GM12878 (cell line): ENCODE data around the gene NFE2L1. TPM values are rescaled to one million over a fixed set of nuclear protein-coding genes. Genes with fewer than 3 reads are reported as not detected.

Experiments
- ATAC-seq: fragments of 200-7000 bp; cut with Tn5 transposase; 3 replicates; pipeline ENCODE4 v1.9.1; 2020; ENCODE audit warnings: mild to moderate bottlenecking, moderate library complexity
- BruUV-seq: library from RNA; stranded (reverse); fragments of 400-500 nt; replicated peaks from 2 replicates; lab custom pipeline; 2021; lab: Mats Ljungman, UMichigan
- CTCF ChIA-PET: fragments of 300-600 bp; sonication (Branson Sonifier 250); formaldehyde crosslinking; extraction: SDS; loops from one replicate; lab custom pipeline; 2021; ENCODE audit warnings: inconsistent platforms; lab: Yijun Ruan, JAX
- POLR2A ChIA-PET: fragments of 350-600 bp; formaldehyde crosslinking; extraction: SDS; loops from one replicate; lab custom pipeline; 2021; ENCODE audit warnings: inconsistent platforms; lab: Charles Lee
- RAD21 ChIA-PET: fragments of 300-600 bp; sonication (Branson Sonifier 250); formaldehyde crosslinking; loops from one replicate; lab custom pipeline; 2023; ENCODE audit warnings: antibody characterized with exemption; ENCODE audit not compliant: unreplicated experiment; lab: Charles Lee
- SMC1A ChIA-PET: fragments of 300-600 bp; sonication (Branson Sonifier 250); formaldehyde crosslinking; loops from one replicate; lab custom pipeline; 2023; ENCODE audit not compliant: unreplicated experiment, uncharacterized antibody; lab: Charles Lee
- DNase-seq: peaks from one replicate; pipeline ENCODE4 v3.0.0-alpha.2; 2011; ENCODE audit warnings: low read depth, low spot score
- FAIRE-seq: peaks from 3 replicates; lab custom pipeline; 2011; peaks lifted over from hg19 to GRCh38; lab: Jason Lieb, UNC
- H2AFZ ChIP-seq: 2 replicates; pipeline ENCODE4 v1.6.0; 2011; ENCODE audit warnings: low read depth, low read length, control low read depth; ENCODE audit not compliant: control insufficient read depth
- H3K27ac ChIP-seq: 2 replicates; pipeline ENCODE4 v1.5.1; 2011; ENCODE audit warnings: control low read depth; ENCODE audit not compliant: control insufficient read depth, insufficient read depth
- H3K27me3 ChIP-seq, 2 experiments: replicated peaks in 1 of 2; 2 replicates each; pipeline versions ENCODE4 v1.6.0 to v1.6.1; 2011; ENCODE audit warnings: low read length in 1 of 2; ENCODE audit not compliant: control insufficient read depth in 2 of 2, insufficient read depth in 2 of 2
- H3K36me3 ChIP-seq, 2 experiments: 2 replicates each; pipeline ENCODE4 v1.5.1; 2011; ENCODE audit warnings: low read length in 1 of 2; ENCODE audit not compliant: control insufficient read depth in 2 of 2, insufficient read depth in 2 of 2
- H3K4me1 ChIP-seq: 2 replicates; pipeline ENCODE4 v1.6.1; 2011; ENCODE audit warnings: mild to moderate bottlenecking, low read length, moderate library complexity, mixed read lengths; ENCODE audit not compliant: control insufficient read depth, insufficient read depth
- H3K4me2 ChIP-seq: 2 replicates; pipeline ENCODE4 v1.6.0; 2011; ENCODE audit warnings: control low read depth; ENCODE audit not compliant: control insufficient read depth, insufficient read depth
- H3K4me3 ChIP-seq: fragments of 200-600 bp; sonication (generic); 2 replicates; pipeline ENCODE4 v1.5.1; 2016
- H3K79me2 ChIP-seq: 2 replicates; pipeline ENCODE4 v1.6.0; 2011; ENCODE audit warnings: low read length; ENCODE audit not compliant: control insufficient read depth, insufficient read depth
- H3K9ac ChIP-seq: 2 replicates; pipeline ENCODE4 v1.8.0; 2011; ENCODE audit warnings: low read length, control low read depth, mixed read lengths; ENCODE audit not compliant: control insufficient read depth, insufficient read depth
- H3K9me3 ChIP-seq: replicated peaks from 3 replicates; pipeline ENCODE4 v1.5.1; 2011; ENCODE audit warnings: mild to moderate bottlenecking, low read length; ENCODE audit not compliant: control insufficient read depth, insufficient read depth
- H4K20me1 ChIP-seq: 2 replicates; pipeline ENCODE4 v1.6.0; 2011; ENCODE audit not compliant: control insufficient read depth, insufficient read depth
- CEBPB ChIP-seq, 2 experiments: fragments of 150-350 bp in 1 of 2; IDR thresholded peaks; 2 replicates each; pipeline ENCODE4 v1.6.1; 2012 to 2014; ENCODE audit warnings: low read depth in 2 of 2, low read length in 2 of 2, borderline replicate concordance in 1 of 2, inconsistent platforms in 1 of 2
- CREM ChIP-seq: IDR thresholded peaks from 2 replicates; pipeline ENCODE4 v1.6.1; 2014; ENCODE audit warnings: antibody characterized with exemption, low read depth
- EP300 ChIP-seq, 2 experiments: fragments of 150-350 bp in 1 of 2; IDR thresholded peaks; 2 replicates each; pipeline ENCODE4 v1.6.1; 2011 to 2012; ENCODE audit warnings: low read depth in 2 of 2, low read length in 2 of 2, borderline replicate concordance in 1 of 2, improper control_type of control experiment in 1 of 2, inconsistent platforms in 1 of 2; ENCODE audit not compliant: control insufficient read depth in 1 of 2
- FOXK2 ChIP-seq: fragments of 450-650 bp; IDR thresholded peaks from 2 replicates; pipeline ENCODE4 v1.6.1; 2017; ENCODE audit warnings: mild to moderate bottlenecking, moderate library complexity
- GATAD2B ChIP-seq: fragments of 450-650 bp; conservative IDR thresholded peaks from 2 replicates; pipeline ENCODE4 v1.6.1; 2017; ENCODE audit warnings: low read depth, mild to moderate bottlenecking, moderate library complexity
- HCFC1 ChIP-seq: fragments of 150-350 bp; IDR thresholded peaks from 2 replicates; pipeline ENCODE4 v1.6.1; 2014; ENCODE audit warnings: low read length
- HDGF ChIP-seq: fragments of 450-650 bp; IDR thresholded peaks from 2 replicates; pipeline ENCODE4 v1.6.1; 2016; ENCODE audit warnings: antibody characterized with exemption
- NBN ChIP-seq: fragments of 450-650 bp; IDR thresholded peaks from 2 replicates; pipeline ENCODE4 v1.6.1; 2016
- PBX3 ChIP-seq: IDR thresholded peaks from 2 replicates; pipeline ENCODE4 v1.6.1; 2011; ENCODE audit warnings: mild to moderate bottlenecking, low read depth, low read length, moderate library complexity; ENCODE audit not compliant: insufficient replicate concordance
- SMAD5 ChIP-seq: IDR thresholded peaks from 2 replicates; pipeline ENCODE4 v1.6.1; 2016; ENCODE audit warnings: antibody characterized with exemption, low read depth
- SPI1 ChIP-seq: IDR thresholded peaks from 2 replicates; pipeline ENCODE4 v1.6.1; 2011; ENCODE audit warnings: low read depth, mild to moderate bottlenecking, low read length, moderate library complexity, borderline replicate concordance; ENCODE audit not compliant: insufficient read depth
- SREBF1 ChIP-seq: IDR thresholded peaks from 2 replicates; pipeline ENCODE4 v1.6.1; 2012; ENCODE audit warnings: mild to moderate bottlenecking, low read length
- TCF12 ChIP-seq: IDR thresholded peaks from 2 replicates; pipeline ENCODE4 v1.6.1; 2011; ENCODE audit warnings: low read depth, mild to moderate bottlenecking, low read length
- TCF3 ChIP-seq: IDR thresholded peaks from 2 replicates; pipeline ENCODE4 v1.6.1; 2012; ENCODE audit warnings: low read depth, mild to moderate bottlenecking, low read length, borderline replicate concordance; ENCODE audit not compliant: insufficient read depth
- ZNF384 ChIP-seq: IDR thresholded peaks from 2 replicates; pipeline ENCODE4 v1.6.1; 2012; ENCODE audit warnings: low read depth, mild to moderate bottlenecking, low read length, improper control_type of control experiment, borderline replicate concordance
- WGBS: methylation state at CpG from one replicate; pipeline ENCODE4 v1.1.6; 2016; ENCODE audit warnings: low lambda C conversion rate; ENCODE audit not compliant: insufficient replicate concordance, insufficient coverage; ENCODE audit errors: missing lambda C conversion rate; 5-methylcytosine and 5-hydroxymethylcytosine counted together
- in situ Hi-C: fragments of 300-500 bp; cut with MboI; formaldehyde crosslinking; loops from 9 replicates; pipeline ENCODE4 v1.14.3; 2018; ENCODE audit warnings: mixed read lengths
- intact Hi-C: fragments of 100-400 bp; cut with micrococcal nuclease; formaldehyde crosslinking; loops from one replicate; pipeline ENCODE4 v1.14.2; 2022; ENCODE audit not compliant: unreplicated experiment
- polyA plus RNA-seq, 11 experiments: library from polyadenylated mRNA; depleted of rRNA in 4 of 11; unstranded in 6 of 11; stranded (reverse) in 5 of 11; fragments of >200 nt; fragmentation: Nextera tagmentation in 4 of 11; fragmentation: Illumina TruSeq in 1 of 11; extraction: Ambion mirVana in 4 of 11; extraction: Trizol in 1 of 11; gene quantifications; 1 replicate in 1 of 11; 2 replicates in 10 of 11; pipeline versions ENCODE4 v1.2.1 to v1.2.3, GENCODE V29; 2011 to 2016; ENCODE audit warnings: inconsistent platforms in 2 of 11, missing spikeins in 2 of 11, low read depth in 1 of 11
- total RNA-seq, 4 experiments: library from RNA; depleted of rRNA in 3 of 4; stranded (reverse); fragments of >200 nt in 3 of 4; fragmentation: Illumina TruSeq in 1 of 4; extraction: Trizol in 1 of 4; gene quantifications; 2 replicates each; pipeline versions ENCODE4 v1.2.1 to v1.2.3, GENCODE V29; 2013 to 2021
- TF ChIP-seq, protein P1 (sequence below): IDR thresholded peaks from 2 replicates; pipeline ENCODE4 v1.6.1; 2011; ENCODE audit warnings: borderline replicate concordance, low read depth, mild to moderate bottlenecking, moderate library complexity, low read length; ENCODE audit not compliant: insufficient read depth, poor library complexity, severe bottlenecking

NFE2L1 gene
- total and polyA plus RNA-seq, 10 of the 15 experiments (the other 5 are each of a cell fraction or from before 2014, with no cell fraction given): 3.8 to 104 (median 26.4) TPM

DNA sequence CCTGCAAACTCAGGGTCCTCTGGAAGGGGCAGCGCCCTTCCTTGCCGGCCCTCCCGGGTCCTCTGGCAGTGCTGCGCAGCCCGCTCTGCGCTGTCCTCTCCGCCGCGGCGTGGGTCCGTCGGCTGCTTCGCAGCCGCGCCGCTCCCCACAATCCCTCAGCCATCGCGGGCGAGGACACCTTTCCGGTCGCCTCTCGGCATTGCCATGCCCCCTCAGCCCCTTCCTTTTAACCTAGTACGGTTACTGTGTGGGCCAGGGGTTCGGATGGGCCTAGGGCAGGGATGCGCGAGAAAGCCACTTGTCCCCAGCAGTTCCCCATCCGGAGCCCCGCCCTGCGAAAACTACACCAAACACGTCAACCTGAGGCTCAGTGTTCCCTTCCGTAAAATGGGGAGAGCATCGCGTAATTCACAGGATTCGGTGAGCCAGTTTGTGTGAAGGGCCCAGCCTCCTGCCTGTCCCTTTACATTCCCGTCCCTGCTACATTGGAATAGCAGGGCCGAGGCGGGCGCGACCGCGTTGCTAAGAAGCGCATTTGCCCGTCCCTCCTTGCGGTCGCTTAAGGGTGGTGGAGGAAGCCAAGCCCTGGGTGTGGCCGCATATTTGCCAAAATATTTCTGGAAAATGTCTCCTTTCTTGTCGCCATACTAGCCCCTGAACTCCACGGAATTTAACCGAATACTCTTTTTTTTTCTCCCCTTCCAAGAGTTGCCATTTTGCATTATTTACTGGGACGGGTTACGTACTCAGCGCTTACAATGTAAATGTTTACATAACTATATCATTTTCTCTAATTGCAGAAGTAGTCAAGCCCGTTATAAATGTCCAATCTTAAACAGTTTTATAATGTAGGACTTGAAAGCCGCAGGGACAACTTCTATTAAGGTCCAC, 23.8 kb upstream of the NFE2L1 start (continued):
- TF ChIP-seq NBN: 0 out of 2 replicates have a peak, but pooled peaks have one; percentile 50
- TF ChIP-seq PBX3: no peak
- TF ChIP-seq CEBPB (IDR thresholded peaks at IDR 0.05; ENCODE audit: borderline replicate concordance in 1 of 2, low read depth in 2 of 2, low read length in 2 of 2): no peak
- no peak for TF ChIP-seq TCF12

DNA sequence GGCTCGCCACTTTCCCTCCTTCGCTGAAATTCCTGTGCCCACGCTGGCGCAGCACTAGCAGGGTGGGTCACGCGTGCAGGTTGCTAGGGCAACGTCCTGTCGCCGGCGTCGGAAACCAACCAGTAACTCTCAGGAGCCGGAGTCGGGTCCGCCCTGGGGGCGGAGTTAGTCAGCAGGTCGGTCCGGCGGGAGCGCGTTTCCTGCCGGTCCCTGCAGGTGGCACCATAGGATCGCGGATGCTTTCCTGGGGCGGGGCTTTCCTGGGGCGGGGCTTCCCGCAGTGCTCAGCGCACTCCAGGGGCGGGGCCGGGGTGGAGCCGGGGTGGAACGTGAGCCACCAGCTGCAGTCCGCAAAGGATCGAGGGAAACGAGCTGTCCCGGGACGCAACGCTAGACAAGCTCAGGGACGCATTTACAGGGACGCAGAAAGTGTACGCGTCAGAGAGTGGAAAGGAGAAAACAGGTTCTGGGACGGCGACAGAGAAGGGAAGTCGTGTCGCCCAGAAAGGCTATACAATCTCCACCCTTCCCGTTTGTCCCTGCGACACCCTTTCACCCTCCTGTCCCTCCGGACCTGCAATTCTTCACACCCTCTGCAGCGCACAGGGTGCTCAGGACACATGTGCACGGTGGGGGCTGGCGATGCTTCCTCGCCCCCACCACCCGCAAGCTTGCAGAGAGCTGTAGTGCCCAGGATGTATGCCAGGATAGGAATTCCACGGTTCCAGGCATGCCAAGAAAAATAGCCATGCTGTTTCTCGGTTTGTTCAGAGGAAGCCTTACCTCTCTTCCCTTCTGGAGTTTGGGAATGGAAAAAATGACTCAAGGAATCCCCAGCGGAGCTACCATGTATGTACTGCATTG, 22.9 kb upstream of the NFE2L1 start:
- Histone ChIP-seq H3K4me3 (peak overlapping the region; percentile 80), H2AFZ (peak overlapping the region; percentile 98), H3K27ac (no peak overlapping the region), H3K4me2 (peak overlapping the region; percentile 100), H3K27me3 (no peaks in the 10 kb centered on the region; a peak in 2 of 4 replicates), H4K20me1 (peaks cover 5% of the 10 kb centered on the region; the same call in 1 of the 2 replicates), H3K36me3 (no peaks in the 10 kb centered on the region), H3K4me1 (peaks cover 27% of the 10 kb centered on the region), H3K9me3 (no peaks in the 10 kb centered on the region), H3K79me2 (no peaks in the 10 kb centered on the region), H3K9ac (peak overlapping the region; percentile 33; the same call in 1 of the 2 replicates)
- FAIRE-seq (peak; percentile 44), DNase-seq (peak; percentile 70), ATAC-seq (peak; percentile 91)
- POLR2A ChIA-PET: interaction anchor here (1.0 to 3.7 kb wide), 3 partner anchors 23 to 88 kb away, joined by 3 to 29 read pairs (median 5); partner anchors contain the start of gene NFE2L1
- WGBS: 2% methylated on average over 55 of the region's 56 CpGs
- no TSS peak for BruUV-seq
- RAD21 ChIA-PET: interaction anchor here (0.5 to 5.1 kb wide), 35 partner anchors 10 to 1370 kb away, joined by 3 to 117 read pairs (median 4); partner anchors contain the start of genes CBX1, CDK5RAP3, COPZ2 and HOXB5
- intact Hi-C loops (loop anchor here (1.0 to 5.0 kb wide), 2 partner anchors 106 to 312 kb away; no protein-coding TSS in a partner anchor), in situ Hi-C loops (loop anchor here (5.0 kb wide), 2 partner anchors 42 to 112 kb away; no protein-coding TSS in a partner anchor)
- SMC1A ChIA-PET: interaction anchor here (0.6 to 7.4 kb wide), 22 partner anchors 10 to 587 kb away, joined by 3 to 100 read pairs (median 4); partner anchors contain the start of gene NFE2L1
- CTCF ChIA-PET: interaction anchor here (0.6 to 7.9 kb wide), 40 partner anchors 10 to 600 kb away, joined by 3 to 176 read pairs (median 6); partner anchors contain the start of genes CDK5RAP3, COPZ2, HOXB5 and NFE2L1
- TF ChIP-seq EP300 (IDR thresholded peaks at IDR 0.05; ENCODE audit: borderline replicate concordance in 1 of 2, control insufficient read depth in 1 of 2, low read depth in 2 of 2, low read length in 2 of 2) (no peak), SMAD5 (no peak), ZNF384 (no peak), TCF3 (no peak), SPI1 (peak; percentile 14; the same call in 1 of the 2 replicates), FOXK2 (no peak), HCFC1 (0 out of 2 replicates have a peak, but pooled peaks have one; percentile 33), SREBF1 (no peak), CREM (0 out of 2 replicates have a peak, but pooled peaks have one; percentile 25), GATAD2B (no peak), HDGF (no peak)
- TF ChIP-seq, protein P1, sequence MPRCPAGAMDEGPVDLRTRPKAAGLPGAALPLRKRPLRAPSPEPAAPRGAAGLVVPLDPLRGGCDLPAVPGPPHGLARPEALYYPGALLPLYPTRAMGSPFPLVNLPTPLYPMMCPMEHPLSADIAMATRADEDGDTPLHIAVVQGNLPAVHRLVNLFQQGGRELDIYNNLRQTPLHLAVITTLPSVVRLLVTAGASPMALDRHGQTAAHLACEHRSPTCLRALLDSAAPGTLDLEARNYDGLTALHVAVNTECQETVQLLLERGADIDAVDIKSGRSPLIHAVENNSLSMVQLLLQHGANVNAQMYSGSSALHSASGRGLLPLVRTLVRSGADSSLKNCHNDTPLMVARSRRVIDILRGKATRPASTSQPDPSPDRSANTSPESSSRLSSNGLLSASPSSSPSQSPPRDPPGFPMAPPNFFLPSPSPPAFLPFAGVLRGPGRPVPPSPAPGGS: no peak
